Fibroblast of skin of right biceps (primary cell): ENCODE results near the gene ART3.
A peak's percentile ranks its signal among the peaks of the same experiment; 100 is the strongest.

Source experiments
- DNase-seq: peaks from one replicate; pipeline ENCODE4 v3.0.0-alpha.2; 2013

Gene ART3

DNA sequence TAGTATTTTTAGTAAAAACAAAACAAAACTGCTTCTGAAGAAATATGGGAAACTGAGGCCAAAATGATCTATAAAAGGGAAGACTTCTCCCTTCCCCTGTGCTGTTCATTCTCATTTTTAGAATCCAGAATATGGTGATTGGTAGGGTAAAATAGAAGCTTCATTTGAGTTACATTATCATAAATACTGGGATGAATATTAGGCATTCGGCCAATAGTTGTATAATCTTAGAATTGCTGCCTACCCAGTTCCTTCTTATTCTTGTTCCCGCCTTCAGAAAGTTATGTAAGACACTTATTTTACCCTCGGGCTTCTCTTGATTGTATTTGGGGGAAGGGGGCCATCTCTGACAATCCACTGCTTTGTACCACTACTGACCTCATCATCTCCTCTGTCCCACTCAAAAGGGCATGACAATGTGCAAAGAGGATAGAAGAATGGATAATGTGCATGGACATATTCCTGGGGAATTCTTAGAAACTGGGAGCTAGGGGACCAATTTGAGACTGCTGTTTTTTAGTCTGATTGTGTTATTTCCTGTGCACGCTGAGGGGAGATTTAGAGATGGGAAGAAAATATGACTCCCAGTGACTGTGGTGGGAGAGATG, 588 bp downstream of the ART3 start:
- no peak for DNase-seq

- peak; percentile 3 for DNase-seq
These were observed 3.6 kb downstream of the ART3 start for GRCh38 chr4:76078033-76078613.

DNA sequence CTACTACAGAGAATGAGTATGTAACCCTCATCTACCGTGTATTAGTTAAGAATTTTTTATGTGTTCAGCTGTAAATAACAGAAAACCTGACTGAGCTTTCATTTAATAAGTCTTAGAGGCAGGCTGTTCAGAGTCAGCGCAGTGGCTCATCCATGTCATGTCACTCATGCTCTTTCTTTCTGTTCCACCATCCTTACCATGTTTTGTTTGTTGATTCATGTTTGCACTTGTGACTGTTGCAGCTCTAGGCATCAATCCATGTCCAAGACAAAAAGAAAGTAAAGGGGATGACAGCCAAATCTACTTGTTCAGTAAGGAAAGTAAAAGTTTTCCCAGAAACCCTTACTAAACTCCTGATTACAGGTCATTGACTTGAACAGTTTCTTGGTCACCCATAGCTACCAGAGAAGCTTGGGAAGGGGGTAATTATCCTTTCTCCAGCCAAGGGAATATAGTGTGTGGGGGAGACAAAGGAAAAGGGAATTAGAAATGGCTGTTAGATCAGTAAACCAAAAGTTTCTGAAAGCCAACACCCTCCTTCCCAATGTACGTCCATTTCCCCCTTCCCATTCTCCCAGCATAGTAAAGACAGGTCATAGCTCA, 9.0 kb downstream of the ART3 start:
- no peak for DNase-seq

GRCh38 chr4:76084542-76084941, 10.0 kb downstream of the ART3 start:
- no peak for DNase-seq

- peak; percentile 54 for DNase-seq
These were observed 12.7 kb downstream of the ART3 start for GRCh38 chr4:76087007-76087769.

- DNase-seq, result no peak
These were observed 14.2 kb downstream of the ART3 start for GRCh38 chr4:76088719-76089118.

DNA sequence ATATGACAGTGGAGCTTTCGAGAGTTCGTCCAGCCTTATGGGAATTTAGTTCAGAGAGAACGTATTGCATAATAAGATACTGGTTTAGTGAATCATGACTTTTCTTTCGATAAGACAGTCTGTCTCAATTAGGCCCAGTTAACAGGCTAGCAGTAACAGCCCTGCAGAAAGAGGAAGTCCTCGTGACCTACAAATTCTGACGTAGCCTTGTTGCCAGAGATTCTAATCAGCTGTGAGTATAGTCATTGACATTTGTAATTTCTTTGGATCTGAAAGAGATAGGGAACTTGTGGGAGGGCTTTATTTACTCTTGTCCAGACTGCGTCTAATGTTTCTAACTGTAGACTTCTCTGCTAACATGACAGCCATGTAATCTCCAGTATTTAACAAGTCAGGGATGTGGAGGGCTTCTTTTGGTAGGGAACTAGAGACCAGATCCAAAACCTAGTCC, 15.8 kb downstream of the ART3 start:
- DNase-seq, result peak; percentile 79

- no peak for DNase-seq
These were observed 16.5 kb downstream of the ART3 start for GRCh38 chr4:76091052-76091451.

DNA sequence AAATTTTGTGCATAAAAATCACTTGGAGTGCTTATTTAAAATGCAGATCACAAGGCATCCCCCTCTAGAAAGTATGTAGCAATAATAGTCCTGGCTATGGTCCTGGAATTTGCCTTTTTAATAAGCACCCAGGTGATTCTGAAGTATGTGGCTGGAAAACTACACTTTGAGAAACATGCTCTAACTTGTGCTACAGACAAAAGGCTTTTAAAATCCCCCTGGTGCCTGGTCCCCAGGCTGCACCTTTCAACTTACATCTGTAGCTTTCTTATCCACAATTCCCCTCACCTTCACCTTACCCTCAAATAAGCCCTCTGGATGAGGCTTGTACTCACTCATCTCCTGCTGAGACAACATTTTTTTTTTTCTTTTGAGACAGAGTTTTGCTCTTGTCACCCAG, 21.1 kb downstream of the ART3 start:
- no peak for DNase-seq

GRCh38 chr4:76096076-76096475, 21.6 kb downstream of the ART3 start:
- no peak for DNase-seq

DNA sequence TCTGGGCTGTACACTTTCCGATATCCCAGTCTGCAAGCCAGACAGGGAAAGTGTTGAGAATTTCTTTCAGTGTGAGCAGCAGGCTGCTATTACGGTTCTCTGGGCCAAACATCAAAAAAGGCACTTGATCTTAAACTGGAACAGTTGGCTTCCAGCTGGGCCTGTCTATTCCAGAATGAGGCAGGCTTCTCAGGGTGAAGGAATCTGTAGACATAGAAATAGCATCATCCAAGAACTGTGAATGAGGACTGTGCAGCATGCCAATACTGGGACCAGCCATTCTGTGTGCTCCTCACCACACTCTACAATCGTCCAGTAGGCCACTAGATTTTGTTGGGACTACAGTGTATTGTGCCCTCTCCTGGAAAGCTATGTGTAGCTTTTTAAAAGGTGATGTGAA, 31.1 kb downstream of the ART3 start:
- no peak for DNase-seq

- DNase-seq, result no peak
These were observed 31.9 kb downstream of the ART3 start for GRCh38 chr4:76106442-76106841.

DNA sequence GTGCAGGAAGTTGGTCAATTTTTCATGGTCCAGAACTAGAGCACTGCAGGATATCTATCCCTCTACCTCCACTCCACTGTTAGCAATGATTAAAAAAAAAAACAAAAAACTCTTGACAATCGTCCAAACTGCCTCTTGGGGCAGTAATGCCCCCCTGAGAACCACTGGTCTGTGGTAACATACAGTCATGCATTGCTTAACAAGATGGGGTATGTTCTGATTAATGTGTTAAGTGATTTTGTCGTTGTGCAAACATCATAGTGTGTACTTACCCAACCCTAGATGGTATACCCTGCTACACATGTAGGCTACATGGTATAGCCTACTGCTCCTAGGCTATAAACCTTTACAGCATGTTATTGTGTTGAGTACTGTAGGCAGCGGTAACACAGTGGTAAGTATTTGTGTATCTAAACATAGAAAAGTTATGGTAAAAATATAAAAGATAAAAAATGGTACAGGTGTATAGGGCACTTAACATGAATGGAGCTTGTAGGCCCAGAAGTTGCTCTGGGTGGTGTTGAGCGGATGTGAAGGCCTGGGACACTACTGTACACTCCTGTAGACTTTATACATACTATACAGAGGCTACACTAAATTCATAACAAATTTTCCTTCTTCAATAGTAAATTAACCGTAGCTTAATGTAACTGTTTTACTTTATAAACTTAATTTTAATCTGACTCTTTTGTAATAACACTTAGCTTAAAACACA, 34.1 kb downstream of the ART3 start:
- DNase-seq, result peak; percentile 30

- DNase-seq, result no peak
These were observed 42.3 kb downstream of the ART3 start for GRCh38 chr4:76116821-76117220.

DNA sequence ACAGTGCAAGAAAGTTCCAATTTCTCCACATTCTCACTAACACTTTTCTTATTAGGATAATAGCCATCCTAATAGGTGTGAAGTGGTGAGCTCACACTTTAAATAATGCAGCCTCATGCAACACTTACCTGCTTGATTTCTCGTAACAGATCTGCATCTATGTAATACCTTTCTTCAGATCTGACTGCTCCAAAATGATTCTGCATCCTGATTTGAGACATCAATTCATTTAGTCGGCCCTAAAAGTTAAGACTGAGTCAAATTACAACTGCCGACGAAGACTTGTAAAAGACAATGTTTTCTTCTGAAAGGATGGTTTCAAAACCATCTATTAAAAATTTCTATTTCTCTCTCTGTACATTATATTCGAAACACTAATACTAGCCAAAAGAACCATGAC, 43.0 kb downstream of the ART3 start:
- DNase-seq, result no peak

GRCh38 chr4:76120199-76120598, 45.7 kb downstream of the ART3 start:
- no peak for DNase-seq

GRCh38 chr4:76125816-76126215, 51.3 kb downstream of the ART3 start:
- peak; percentile 2 for DNase-seq

GRCh38 chr4:76127754-76128153, 53.2 kb downstream of the ART3 start:
- no peak for DNase-seq

DNA sequence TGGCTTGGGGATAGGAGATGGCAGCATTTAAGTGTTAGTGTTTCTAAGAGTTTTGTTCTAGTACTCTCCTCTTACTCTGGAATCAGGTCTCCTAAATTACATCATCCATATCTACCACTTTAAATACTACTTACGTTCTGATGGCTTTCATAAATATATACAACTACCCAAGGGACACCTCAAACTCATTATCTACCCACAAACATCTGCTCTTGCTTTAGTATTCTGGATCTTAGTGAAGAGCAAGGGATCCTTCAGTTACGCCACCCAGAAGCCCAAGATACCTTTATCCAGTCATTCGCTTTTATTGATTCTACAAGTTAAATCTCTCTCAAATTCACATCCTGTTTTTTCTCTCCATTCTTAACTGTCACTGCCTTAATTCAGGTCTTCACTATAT, 66.7 kb downstream of the ART3 start:
- DNase-seq, result no peak

GRCh38 chr4:76144546-76144945, 70.0 kb downstream of the ART3 start:
- DNase-seq, result no peak

- DNase-seq, result peak; percentile 81
These were observed 73.1 kb downstream of the ART3 start for GRCh38 chr4:76147454-76148141.

DNA sequence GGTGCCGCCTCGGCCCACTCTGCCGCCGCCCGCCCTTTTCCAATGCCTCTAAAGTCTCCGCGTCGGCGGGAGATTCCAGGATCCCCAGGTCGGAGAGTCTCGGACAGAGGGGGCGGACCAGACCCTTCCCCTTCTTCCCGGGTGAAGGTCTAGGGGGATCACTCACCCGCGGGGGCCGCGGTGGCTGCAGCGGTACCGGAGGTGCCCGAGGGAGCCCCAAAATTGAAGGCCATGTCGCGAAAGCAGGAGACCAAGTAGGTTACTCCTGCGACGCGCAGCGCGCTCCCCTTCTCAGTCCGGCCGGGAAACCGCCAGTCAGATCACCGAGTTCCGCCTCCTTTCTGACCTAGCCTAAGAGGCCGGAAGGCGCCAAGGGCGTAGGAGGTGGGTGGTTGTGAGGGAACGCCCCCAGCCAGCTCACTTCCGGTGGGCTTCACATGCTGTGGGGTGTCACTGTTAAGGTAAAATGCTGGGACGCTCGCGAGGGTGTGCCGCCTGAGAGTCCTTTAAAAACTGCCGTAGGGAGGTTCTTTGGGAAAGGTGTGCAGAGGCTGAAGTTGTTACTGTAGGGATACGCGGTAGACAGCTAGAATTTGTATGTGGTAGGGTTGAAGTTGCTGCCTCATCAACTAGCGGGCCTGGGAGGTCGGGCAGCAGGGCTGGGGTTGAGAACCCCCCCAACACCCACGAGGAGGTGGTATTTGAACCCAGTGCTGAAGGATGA, 73.8 kb downstream of the ART3 start, which contains the start of gene NUP54:
TSS of gene NUP54 (minus strand) at position 256 of the 724 bp plus-strand sequence. CDS start at position 233, 23 bp downstream.
- DNase-seq, result peak; percentile 95
